ENCODE results near the gene DNMBP. TPM values are rescaled to one million over a fixed set of nuclear protein-coding genes. Genes with fewer than 3 reads are reported as not detected.
"Not testable (repeated sequence)": the region's sequence is repeated elsewhere in the genome, so short reads cannot be mapped to it uniquely, and the experiment has no call there.

DNMBP gene
- total and polyA plus RNA-seq, 2 experiments from 2014 or later, result 13.9 to 18.2 TPM

DNA sequence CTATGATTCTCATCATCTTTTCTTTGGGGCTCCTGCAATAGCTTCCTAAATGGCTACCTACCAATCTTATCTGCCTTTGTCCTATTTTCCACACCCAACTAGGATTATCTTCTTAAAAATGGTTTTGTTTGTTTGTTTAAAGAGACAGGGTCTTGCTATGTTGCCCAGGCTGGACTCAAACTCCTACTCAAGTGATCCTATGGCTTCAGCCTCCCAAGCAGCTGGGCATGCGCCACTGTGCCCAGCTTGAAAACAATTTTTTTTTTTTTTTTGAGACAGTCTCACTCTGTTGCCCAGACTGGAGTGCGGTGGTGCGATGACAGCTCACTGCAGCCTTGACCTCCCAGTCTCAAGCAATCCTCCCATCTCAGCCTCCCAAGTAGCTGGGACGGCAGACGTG is 14.9 kb downstream of the DNMBP start:
- H3K79me2 ChIP-seq, result peaks cover 88% of the 10 kb centered on the region
- WGBS (ENCODE audit: low lambda C conversion rate, missing lambda C conversion rate), result 97% methylated on average over 5 of the region's 5 CpGs

DNA sequence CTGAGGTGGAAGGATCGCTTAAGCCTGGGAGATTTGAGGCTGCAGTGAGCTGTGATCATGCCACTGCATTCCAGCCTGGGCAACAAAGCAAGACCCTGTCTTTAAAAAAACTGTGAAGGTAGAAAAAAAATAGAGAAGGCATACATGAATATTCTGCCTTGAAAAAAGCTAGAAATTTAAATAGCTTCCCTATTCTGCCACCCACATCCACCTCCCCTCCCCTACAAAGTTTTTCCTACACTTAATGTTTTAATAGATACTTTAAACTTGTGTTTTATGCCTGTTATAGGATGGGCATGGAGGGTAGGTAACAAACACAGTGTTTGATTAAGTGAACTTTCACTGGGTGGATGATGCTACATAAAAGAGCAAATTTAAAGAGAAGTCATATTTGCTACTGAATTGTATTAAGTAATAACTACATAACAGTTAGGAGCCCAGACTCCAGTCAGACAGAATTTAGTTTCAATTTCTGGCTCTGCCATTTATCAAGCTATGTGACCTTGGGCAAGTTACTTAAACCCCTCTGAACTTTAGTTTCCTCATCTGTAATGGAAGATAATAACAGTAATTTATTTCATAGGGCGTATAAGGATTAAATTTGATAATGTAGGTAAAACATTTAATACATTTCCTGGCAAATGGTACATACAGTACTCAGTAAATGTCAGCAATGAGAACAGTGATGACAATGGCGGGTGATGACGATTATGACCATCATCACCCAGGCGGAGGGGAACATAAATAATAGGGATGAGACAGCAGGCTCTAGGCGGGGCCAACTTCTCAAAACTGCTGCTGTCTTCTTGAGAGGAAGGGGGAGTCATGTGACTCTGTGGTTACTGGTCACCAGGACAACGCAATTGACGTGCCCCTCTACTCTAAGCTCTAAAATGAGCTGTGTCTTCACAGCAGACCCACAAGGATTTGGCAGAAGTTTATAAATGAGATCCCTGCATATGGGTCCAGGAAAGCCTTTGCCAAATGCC is 15.8 kb downstream of the DNMBP start:
- H3K9me2 ChIP-seq (replicated peaks; ENCODE audit: insufficient read depth), result no peaks in the 10 kb centered on the region
- no peaks in the 10 kb centered on the region for H3K9me3 ChIP-seq (ENCODE audit: low read depth)
- WGBS (ENCODE audit: low lambda C conversion rate, missing lambda C conversion rate), result 56% methylated on average over 8 of the region's 8 CpGs
- H3K4me3 ChIP-seq, result no peak overlapping the region
- H3K27ac ChIP-seq, result peak overlapping the region; percentile 63
- H3K36me3 ChIP-seq (replicated peaks; ENCODE audit: insufficient read depth, low read depth), result no peaks in the 10 kb centered on the region
- H3K4me1 ChIP-seq (ENCODE audit: insufficient read depth), result peaks cover 29% of the 10 kb centered on the region
- peak; percentile 67 for DNase-seq (ENCODE audit: low spot score)
- H3K27me3 ChIP-seq, result no peaks in the 10 kb centered on the region
- H3K4me2 ChIP-seq, result peak overlapping the region; percentile 38
- H3K79me2 ChIP-seq, result peaks cover 87% of the 10 kb centered on the region
- no peak overlapping the region for H2AFZ ChIP-seq
- no peak for TF ChIP-seq EZH2 (IDR thresholded peaks at IDR 0.05; ENCODE audit: borderline replicate concordance)
- TF ChIP-seq CTCF (IDR thresholded peaks at IDR 0.05; ENCODE audit: poor library complexity), result no peak
- no peak for TF ChIP-seq EZH2phosphoT487 (IDR thresholded peaks at IDR 0.05; ENCODE audit: low read depth, severe bottlenecking, unreplicated experiment)
- no peaks in the 10 kb centered on the region for H4K20me1 ChIP-seq (ENCODE audit: insufficient read depth, poor library complexity, severe bottlenecking)

More for the DNA sequence above, 14.9 kb downstream of the DNMBP start:
- H3K4me3 ChIP-seq, result no peak overlapping the region
- H3K4me1 ChIP-seq (ENCODE audit: insufficient read depth), result peaks cover 37% of the 10 kb centered on the region
- H3K4me2 ChIP-seq, result peak overlapping the region; percentile 38
- no peaks in the 10 kb centered on the region for H3K9me2 ChIP-seq (replicated peaks; ENCODE audit: insufficient read depth)
- no peaks in the 10 kb centered on the region for H3K36me3 ChIP-seq (replicated peaks; ENCODE audit: insufficient read depth, low read depth)
- H4K20me1 ChIP-seq (ENCODE audit: insufficient read depth, poor library complexity, severe bottlenecking), result no peaks in the 10 kb centered on the region
- DNase-seq (ENCODE audit: low spot score), result no peak
- peak overlapping the region; percentile 47 for H3K27ac ChIP-seq
- no peak overlapping the region for H2AFZ ChIP-seq
- no peaks in the 10 kb centered on the region for H3K9me3 ChIP-seq (ENCODE audit: low read depth)
- no peaks in the 10 kb centered on the region for H3K27me3 ChIP-seq
- TF ChIP-seq EZH2 (IDR thresholded peaks at IDR 0.05; ENCODE audit: borderline replicate concordance) (no peak), EZH2phosphoT487 (IDR thresholded peaks at IDR 0.05; ENCODE audit: low read depth, severe bottlenecking, unreplicated experiment) (no peak), CTCF (IDR thresholded peaks at IDR 0.05; ENCODE audit: poor library complexity) (no peak)

GRCh38 chr10:99985637-99986036 is 24.1 kb downstream of the DNMBP start:
- H3K27ac ChIP-seq; H4K20me1 ChIP-seq (ENCODE audit: insufficient read depth, poor library complexity, severe bottlenecking); DNase-seq (ENCODE audit: low spot score); H3K9me3 ChIP-seq (ENCODE audit: low read depth); H3K4me2 ChIP-seq; H3K36me3 ChIP-seq (replicated peaks; ENCODE audit: insufficient read depth, low read depth); H3K4me3 ChIP-seq; H3K27me3 ChIP-seq; H3K9me2 ChIP-seq (replicated peaks; ENCODE audit: insufficient read depth); H2AFZ ChIP-seq: not testable (repeated sequence)
- 93% methylated on average over 5 of the region's 5 CpGs for WGBS (ENCODE audit: low lambda C conversion rate, missing lambda C conversion rate)
- H3K79me2 ChIP-seq, result peaks cover 74% of the 10 kb centered on the region
- peaks cover 32% of the 10 kb centered on the region for H3K4me1 ChIP-seq (ENCODE audit: insufficient read depth)

Data from hepatocyte (in vitro differentiated cells).